ENCODE measurements around the gene TRIO.

Gene TRIO

DNA sequence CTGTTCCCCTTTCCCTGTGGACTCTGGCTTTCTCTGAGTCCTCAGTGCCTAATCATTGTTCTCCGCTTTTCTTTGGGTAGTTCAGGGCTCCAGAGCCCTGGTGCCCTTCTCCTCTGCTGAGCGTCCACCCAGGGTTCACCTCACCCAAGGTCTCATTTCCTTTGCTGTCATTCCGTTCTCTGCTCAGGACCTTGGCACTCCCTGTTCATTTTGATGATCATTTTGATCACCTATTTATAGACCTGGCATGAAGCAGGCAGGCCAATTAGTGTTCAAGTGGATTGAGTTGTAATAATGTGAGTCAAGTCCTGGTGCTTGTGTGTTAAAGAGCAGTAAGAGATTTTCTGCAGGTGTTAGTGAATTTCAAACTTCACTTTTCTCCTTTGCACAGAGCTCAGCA lies 3.6 kb downstream of the TRIO start:
- no peaks in the 10 kb centered on the region for H3K4me1 ChIP-seq (ENCODE audit: insufficient read depth, insufficient read length)
- H3K4me3 ChIP-seq (ENCODE audit: insufficient read length, low read depth), result no peak overlapping the region
- peaks cover 20% of the 10 kb centered on the region for H3K36me3 ChIP-seq (ENCODE audit: insufficient read depth, insufficient read length, low read length)
- DNase-seq (ENCODE audit: low read depth, low spot score), result no peak
- TF ChIP-seq ZNF274 (IDR thresholded peaks at IDR 0.05; ENCODE audit: low read depth, low read length), result no peak
- no peak for TF ChIP-seq YY1 (IDR thresholded peaks at IDR 0.05; ENCODE audit: insufficient read depth, insufficient read length)
- no peak for TF ChIP-seq SUZ12 (IDR thresholded peaks at IDR 0.05; ENCODE audit: extremely low read depth, insufficient read depth, insufficient read length)
- H3K9me3 ChIP-seq (ENCODE audit: insufficient read depth, low read length), result no peaks in the 10 kb centered on the region
- H3K27me3 ChIP-seq (ENCODE audit: insufficient read depth, insufficient read length), result no peaks in the 10 kb centered on the region
- H3K9ac ChIP-seq (ENCODE audit: insufficient read length, low read depth), result no peak overlapping the region

- peaks cover 20% of the 10 kb centered on the region for H3K36me3 ChIP-seq (ENCODE audit: insufficient read depth, insufficient read length, low read length)
- no peaks in the 10 kb centered on the region for H3K27me3 ChIP-seq (ENCODE audit: insufficient read depth, insufficient read length)
- no peak overlapping the region for H3K9ac ChIP-seq (ENCODE audit: insufficient read length, low read depth)
- no peaks in the 10 kb centered on the region for H3K9me3 ChIP-seq (ENCODE audit: insufficient read depth, low read length)
- no peak overlapping the region for H3K4me3 ChIP-seq (ENCODE audit: insufficient read length, low read depth)
- no peaks in the 10 kb centered on the region for H3K4me1 ChIP-seq (ENCODE audit: insufficient read depth, insufficient read length)
- TF ChIP-seq ZNF274 (IDR thresholded peaks at IDR 0.05; ENCODE audit: low read depth, low read length) (no peak), YY1 (IDR thresholded peaks at IDR 0.05; ENCODE audit: insufficient read depth, insufficient read length) (no peak), SUZ12 (IDR thresholded peaks at IDR 0.05; ENCODE audit: extremely low read depth, insufficient read depth, insufficient read length) (no peak)
- DNase-seq (ENCODE audit: low read depth, low spot score), result no peak
Observed at GRCh38 chr5:14147210-14147609, 4.1 kb downstream of the TRIO start.

- TF ChIP-seq ZNF274 (IDR thresholded peaks at IDR 0.05; ENCODE audit: low read depth, low read length), result no peak
Observed at GRCh38 chr5:14148483-14148882, 5.3 kb downstream of the TRIO start.

DNA sequence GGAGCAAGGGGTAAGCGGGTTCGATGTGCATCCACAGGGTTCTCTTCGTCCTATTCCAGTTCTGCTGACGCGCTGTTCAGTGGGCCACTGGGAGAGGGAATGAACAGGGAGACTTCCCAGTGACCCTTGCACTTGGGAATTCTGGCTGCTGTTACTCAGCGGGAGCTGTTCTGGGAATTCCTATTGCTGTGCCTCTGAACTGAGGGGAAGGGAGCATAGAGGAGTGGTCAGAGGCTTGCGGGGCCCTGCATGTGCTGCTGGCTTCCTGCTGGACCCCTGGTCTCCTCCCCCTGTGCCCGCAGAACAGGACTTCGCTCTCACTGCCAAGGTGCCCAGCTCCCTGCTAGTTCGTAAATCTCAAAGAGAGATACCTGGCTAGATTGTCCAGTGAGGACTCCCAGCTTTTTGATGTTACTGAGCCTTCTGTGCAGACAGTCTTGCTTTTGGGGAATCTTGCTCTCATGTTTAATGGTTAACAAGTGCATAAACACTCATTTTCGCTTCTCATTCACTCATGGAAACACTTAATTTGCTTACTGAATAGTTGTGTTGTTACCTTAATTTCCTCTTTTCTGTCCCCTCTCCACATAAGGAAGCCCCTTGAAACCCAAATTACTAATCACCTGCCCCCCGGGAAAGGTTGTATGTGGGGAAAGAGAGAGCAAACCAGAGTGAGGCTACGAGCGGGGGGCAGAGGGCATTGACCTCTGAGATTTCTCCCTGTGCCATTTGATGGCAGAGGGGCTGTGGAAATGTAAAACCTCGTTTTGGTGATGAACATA lies 5.9 kb downstream of the TRIO start:
- no peak for DNase-seq (ENCODE audit: low read depth, low spot score)
- peaks cover 4% of the 10 kb centered on the region for H3K4me1 ChIP-seq (ENCODE audit: insufficient read depth, insufficient read length)
- H3K4me3 ChIP-seq (ENCODE audit: insufficient read length, low read depth), result no peak overlapping the region
- no peaks in the 10 kb centered on the region for H3K9me3 ChIP-seq (ENCODE audit: insufficient read depth, low read length)
- H3K27me3 ChIP-seq (ENCODE audit: insufficient read depth, insufficient read length), result no peaks in the 10 kb centered on the region
- H3K9ac ChIP-seq (ENCODE audit: insufficient read length, low read depth), result no peak overlapping the region
- TF ChIP-seq SUZ12 (IDR thresholded peaks at IDR 0.05; ENCODE audit: extremely low read depth, insufficient read depth, insufficient read length) (no peak), YY1 (IDR thresholded peaks at IDR 0.05; ENCODE audit: insufficient read depth, insufficient read length) (no peak), ZNF274 (IDR thresholded peaks at IDR 0.05; ENCODE audit: low read depth, low read length) (no peak)
- peaks cover 20% of the 10 kb centered on the region for H3K36me3 ChIP-seq (ENCODE audit: insufficient read depth, insufficient read length, low read length)

More at GRCh38 chr5:14148483-14148882, 5.3 kb downstream of the TRIO start:
- Histone ChIP-seq H3K9me3 (ENCODE audit: insufficient read depth, low read length) (no peaks in the 10 kb centered on the region), H3K9ac (ENCODE audit: insufficient read length, low read depth) (no peak overlapping the region), H3K27me3 (ENCODE audit: insufficient read depth, insufficient read length) (no peaks in the 10 kb centered on the region), H3K4me1 (ENCODE audit: insufficient read depth, insufficient read length) (peaks cover 4% of the 10 kb centered on the region), H3K36me3 (ENCODE audit: insufficient read depth, insufficient read length, low read length) (peaks cover 20% of the 10 kb centered on the region), H3K4me3 (ENCODE audit: insufficient read length, low read depth) (no peak overlapping the region)
- no peak for DNase-seq (ENCODE audit: low read depth, low spot score)

DNA sequence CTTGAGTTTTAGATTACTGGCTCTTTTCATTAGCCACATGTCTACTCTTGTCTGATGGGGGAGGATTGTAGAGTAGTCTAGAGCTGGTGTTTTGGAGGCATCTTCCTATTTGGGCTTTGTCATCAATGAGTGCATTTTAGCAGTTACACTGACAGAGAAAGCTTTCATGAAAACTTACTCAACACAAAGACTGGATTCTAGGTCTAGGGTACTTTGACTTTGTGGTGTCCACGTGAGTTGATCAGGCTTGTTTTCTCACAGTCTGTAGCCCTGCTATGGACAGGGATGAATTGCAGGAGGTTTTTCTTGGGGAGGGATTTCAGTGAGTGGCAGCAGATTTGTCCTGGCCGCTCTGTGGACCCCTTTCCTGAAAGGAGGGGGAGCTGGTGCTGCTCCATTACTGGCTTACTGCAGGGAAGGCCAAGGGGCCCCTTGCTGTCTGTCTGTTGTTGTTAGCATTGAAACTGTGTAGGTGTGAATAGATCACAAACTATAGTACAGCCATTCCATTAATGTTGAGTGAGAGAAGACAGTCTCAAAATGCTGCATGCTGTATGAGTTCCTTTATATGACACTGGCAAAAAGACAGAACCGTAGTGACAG lies 6.6 kb downstream of the TRIO start:
- Histone ChIP-seq H3K4me3 (ENCODE audit: insufficient read length, low read depth) (no peak overlapping the region), H3K36me3 (ENCODE audit: insufficient read depth, insufficient read length, low read length) (peaks cover 20% of the 10 kb centered on the region), H3K4me1 (ENCODE audit: insufficient read depth, insufficient read length) (peaks cover 7% of the 10 kb centered on the region), H3K27me3 (ENCODE audit: insufficient read depth, insufficient read length) (no peaks in the 10 kb centered on the region), H3K9ac (ENCODE audit: insufficient read length, low read depth) (no peak overlapping the region), H3K9me3 (ENCODE audit: insufficient read depth, low read length) (no peaks in the 10 kb centered on the region)
- TF ChIP-seq YY1 (IDR thresholded peaks at IDR 0.05; ENCODE audit: insufficient read depth, insufficient read length) (no peak), SUZ12 (IDR thresholded peaks at IDR 0.05; ENCODE audit: extremely low read depth, insufficient read depth, insufficient read length) (no peak), ZNF274 (IDR thresholded peaks at IDR 0.05; ENCODE audit: low read depth, low read length) (no peak)
- DNase-seq (ENCODE audit: low read depth, low spot score), result no peak

DNA sequence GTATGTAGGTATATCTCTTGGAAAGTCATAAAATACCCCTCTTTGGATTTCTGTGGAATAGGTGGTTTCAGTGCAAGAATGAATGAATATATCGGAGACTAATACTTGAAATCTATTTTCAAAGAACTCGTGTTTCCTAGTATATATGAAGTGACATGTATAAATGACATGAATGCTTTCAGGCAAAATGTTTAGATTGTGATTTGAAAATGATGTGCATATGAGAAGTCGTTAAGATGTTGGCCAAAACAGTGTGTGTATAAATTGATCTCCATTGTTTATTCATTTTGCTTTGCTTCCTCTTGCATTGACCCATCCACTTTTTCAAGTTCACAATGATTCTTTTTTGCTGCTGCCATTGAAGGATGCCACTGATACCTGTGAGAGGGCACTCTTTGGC lies 8.3 kb downstream of the TRIO start:
- no peak overlapping the region for H3K4me3 ChIP-seq (ENCODE audit: insufficient read length, low read depth)
- no peaks in the 10 kb centered on the region for H3K27me3 ChIP-seq (ENCODE audit: insufficient read depth, insufficient read length)
- TF ChIP-seq SUZ12 (IDR thresholded peaks at IDR 0.05; ENCODE audit: extremely low read depth, insufficient read depth, insufficient read length) (no peak), ZNF274 (IDR thresholded peaks at IDR 0.05; ENCODE audit: low read depth, low read length) (no peak), YY1 (IDR thresholded peaks at IDR 0.05; ENCODE audit: insufficient read depth, insufficient read length) (no peak)
- DNase-seq (ENCODE audit: low read depth, low spot score), result no peak
- H3K36me3 ChIP-seq (ENCODE audit: insufficient read depth, insufficient read length, low read length), result peaks cover 20% of the 10 kb centered on the region
- peaks cover 10% of the 10 kb centered on the region for H3K4me1 ChIP-seq (ENCODE audit: insufficient read depth, insufficient read length)
- H3K9ac ChIP-seq (ENCODE audit: insufficient read length, low read depth), result no peak overlapping the region
- H3K9me3 ChIP-seq (ENCODE audit: insufficient read depth, low read length), result no peaks in the 10 kb centered on the region

GRCh38 chr5:14153071-14153864 lies 10.1 kb downstream of the TRIO start:
- Histone ChIP-seq H3K4me1 (ENCODE audit: insufficient read depth, insufficient read length) (peaks cover 10% of the 10 kb centered on the region), H3K27me3 (ENCODE audit: insufficient read depth, insufficient read length) (no peaks in the 10 kb centered on the region), H3K4me3 (ENCODE audit: insufficient read length, low read depth) (no peak overlapping the region), H3K36me3 (ENCODE audit: insufficient read depth, insufficient read length, low read length) (peaks cover 12% of the 10 kb centered on the region), H3K9ac (ENCODE audit: insufficient read length, low read depth) (no peak overlapping the region), H3K9me3 (ENCODE audit: insufficient read depth, low read length) (no peaks in the 10 kb centered on the region)
- TF ChIP-seq ZNF274 (IDR thresholded peaks at IDR 0.05; ENCODE audit: low read depth, low read length) (no peak), SUZ12 (IDR thresholded peaks at IDR 0.05; ENCODE audit: extremely low read depth, insufficient read depth, insufficient read length) (no peak), YY1 (IDR thresholded peaks at IDR 0.05; ENCODE audit: insufficient read depth, insufficient read length) (no peak)
- no peak for DNase-seq (ENCODE audit: low read depth, low spot score)
